Measurements from ENCODE around the gene FGF2.

DNA sequence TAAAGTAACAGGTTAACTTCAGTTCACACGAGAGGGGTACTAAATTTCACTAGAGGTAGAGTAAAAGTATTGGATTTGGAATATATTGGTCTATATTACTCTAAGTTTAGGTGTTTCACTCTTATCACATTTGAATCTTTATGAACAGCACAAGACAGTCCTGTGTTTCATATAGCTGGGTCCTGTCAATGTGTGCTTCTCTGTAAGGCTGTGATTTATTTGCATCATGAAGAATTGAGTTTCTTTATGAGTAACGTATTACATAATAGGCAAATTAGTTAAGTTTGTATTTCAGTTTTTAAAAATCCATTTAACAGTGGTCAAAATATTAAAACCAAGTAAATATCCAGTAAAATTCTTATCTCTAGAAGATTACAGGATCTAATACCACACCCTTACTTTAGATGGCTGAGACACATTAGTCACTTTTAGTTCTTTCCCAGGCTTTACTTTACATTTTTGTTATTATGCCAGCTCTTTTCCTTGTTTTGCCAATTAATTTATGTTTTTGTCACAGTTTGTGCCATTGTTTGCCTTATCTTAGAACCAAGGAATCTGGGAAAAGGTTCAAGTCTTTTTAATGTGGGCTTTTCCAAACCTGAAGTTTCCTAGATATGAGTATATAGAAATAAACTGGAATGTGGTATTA, 63.6 kb downstream of the FGF2 start:
- no peak for TF ChIP-seq EZH2 (IDR thresholded peaks at IDR 0.05; ENCODE audit: borderline replicate concordance, low read depth, low read length, poor library complexity, severe bottlenecking)
- no peak for TF ChIP-seq CTCF (conservative IDR thresholded peaks at IDR 0.05; ENCODE audit: low read depth, low read length)
